Activated CD4-positive, alpha-beta T cell treated with anti-CD3 and anti-CD28 coated beads, Interleukin-2, amount 10 ng/mL, durations not matched to agents 24 days and 14 days (primary cell): ENCODE measurements around the gene PLXNA2. TPM values are rescaled to one million over a fixed set of nuclear protein-coding genes. Genes with fewer than 3 reads are reported as not detected.

Experiments used
- DNase-seq: peaks from one replicate; pipeline ENCODE4 v3.0.0; 2022
- H3K27ac Mint-ChIP-seq: one replicate; pipeline ENCODE4 v1.8.0; 2022; ENCODE audit warnings: mild to moderate bottlenecking, mixed read lengths
- H3K27me3 Mint-ChIP-seq: one replicate; pipeline ENCODE4 v1.8.0; 2022; ENCODE audit warnings: mixed read lengths
- H3K36me3 Mint-ChIP-seq: one replicate; pipeline ENCODE4 v1.8.0; 2022; ENCODE audit warnings: low read depth, mild to moderate bottlenecking, mixed read lengths
- H3K4me1 Mint-ChIP-seq: one replicate; pipeline ENCODE4 v1.8.0; 2021; ENCODE audit warnings: mixed read lengths
- H3K4me3 Mint-ChIP-seq: one replicate; pipeline ENCODE4 v1.8.0; 2022; ENCODE audit warnings: mild to moderate bottlenecking, moderate library complexity, mixed read lengths
- H3K9me3 Mint-ChIP-seq: one replicate; pipeline ENCODE4 v1.8.0; 2021; ENCODE audit warnings: mixed read lengths
- intact Hi-C: fragments of 100-400 bp; cut with micrococcal nuclease; formaldehyde crosslinking; loops from one replicate; pipeline ENCODE4 v1.15.1; 2023
- total RNA-seq: library from RNA; stranded (reverse); gene quantifications from 2 replicates; pipeline ENCODE4 v1.2.3, GENCODE V29; 2022

Gene PLXNA2
- total RNA-seq, result not detected in 2 replicates

- H3K27ac Mint-ChIP-seq, result no peak within 1 kb of the TSS
- H3K36me3 Mint-ChIP-seq, result no peaks in the 10 kb centered on the region
- intact Hi-C loops, result loop anchor here (10.0 kb wide), 1 partner anchor 359 kb away; no protein-coding TSS in a partner anchor
- peak within 1 kb of the TSS; percentile 85 for H3K4me3 Mint-ChIP-seq
- H3K27me3 Mint-ChIP-seq, result peaks cover 56% of the 10 kb centered on the region
- peak; percentile 88 for DNase-seq
- peaks cover 11% of the 10 kb centered on the region for H3K4me1 Mint-ChIP-seq
- no peaks in the 10 kb centered on the region for H3K9me3 Mint-ChIP-seq
Observed at GRCh38 chr1:208243967-208244916, at the start of gene PLXNA2. Gene PLXNA2 (minus strand): TSS chr1:208244384. CDS start chr1:208217922, 26,462 bp downstream.

- DNase-seq, result no peak
- Mint-ChIP-seq H3K4me1 (no peaks in the 10 kb centered on the region), H3K27me3 (peaks cover 14% of the 10 kb centered on the region), H3K36me3 (no peaks in the 10 kb centered on the region), H3K9me3 (no peaks in the 10 kb centered on the region), H3K4me3 (no peak overlapping the region), H3K27ac (no peak overlapping the region)
- intact Hi-C loops, result no loop called here
Observed at GRCh38 chr1:208292908-208293307, 48.7 kb upstream of the PLXNA2 start.

GRCh38 chr1:208291923-208292711, 47.9 kb upstream of the PLXNA2 start:
- Mint-ChIP-seq H3K27me3 (peaks cover 14% of the 10 kb centered on the region), H3K9me3 (no peaks in the 10 kb centered on the region), H3K4me3 (no peak overlapping the region), H3K36me3 (no peaks in the 10 kb centered on the region), H3K4me1 (no peaks in the 10 kb centered on the region), H3K27ac (no peak overlapping the region)
- no peak for DNase-seq
- intact Hi-C loops, result no loop called here

- Mint-ChIP-seq H3K27ac (no peak overlapping the region), H3K9me3 (no peaks in the 10 kb centered on the region), H3K4me3 (no peak overlapping the region), H3K27me3 (peaks cover 14% of the 10 kb centered on the region), H3K36me3 (no peaks in the 10 kb centered on the region), H3K4me1 (no peaks in the 10 kb centered on the region)
- no peak for DNase-seq
- intact Hi-C loops, result no loop called here
Observed at GRCh38 chr1:208291129-208291528, 46.9 kb upstream of the PLXNA2 start.

GRCh38 chr1:208289716-208290115, 45.5 kb upstream of the PLXNA2 start:
- H3K4me1 Mint-ChIP-seq, result no peaks in the 10 kb centered on the region
- H3K9me3 Mint-ChIP-seq, result no peaks in the 10 kb centered on the region
- no peak for DNase-seq
- no peak overlapping the region for H3K27ac Mint-ChIP-seq
- H3K36me3 Mint-ChIP-seq, result no peaks in the 10 kb centered on the region
- no peak overlapping the region for H3K4me3 Mint-ChIP-seq
- H3K27me3 Mint-ChIP-seq, result peaks cover 11% of the 10 kb centered on the region
- intact Hi-C loops, result no loop called here

GRCh38 chr1:208288495-208288894, 44.3 kb upstream of the PLXNA2 start:
- Mint-ChIP-seq H3K4me3 (no peak overlapping the region), H3K27ac (no peak overlapping the region), H3K36me3 (no peaks in the 10 kb centered on the region), H3K9me3 (no peaks in the 10 kb centered on the region), H3K27me3 (peaks cover 7% of the 10 kb centered on the region), H3K4me1 (no peaks in the 10 kb centered on the region)
- no peak for DNase-seq
- intact Hi-C loops, result no loop called here

GRCh38 chr1:208280681-208281450, 36.7 kb upstream of the PLXNA2 start:
- no peaks in the 10 kb centered on the region for H3K9me3 Mint-ChIP-seq

GRCh38 chr1:208279826-208280588, 35.8 kb upstream of the PLXNA2 start:
- intact Hi-C loops, result no loop called here
- Mint-ChIP-seq H3K4me1 (no peaks in the 10 kb centered on the region), H3K4me3 (no peak overlapping the region), H3K36me3 (no peaks in the 10 kb centered on the region), H3K27me3 (peaks cover 26% of the 10 kb centered on the region), H3K9me3 (no peaks in the 10 kb centered on the region), H3K27ac (no peak overlapping the region)
- no peak for DNase-seq

More at GRCh38 chr1:208280681-208281450, 36.7 kb upstream of the PLXNA2 start:
- no peak for DNase-seq
- peaks cover 25% of the 10 kb centered on the region for H3K27me3 Mint-ChIP-seq
- H3K4me1 Mint-ChIP-seq, result no peaks in the 10 kb centered on the region
- H3K36me3 Mint-ChIP-seq, result no peaks in the 10 kb centered on the region
- no peak overlapping the region for H3K4me3 Mint-ChIP-seq
- intact Hi-C loops, result no loop called here
- no peak overlapping the region for H3K27ac Mint-ChIP-seq

- DNase-seq, result no peak
- no peaks in the 10 kb centered on the region for H3K4me1 Mint-ChIP-seq
- no peaks in the 10 kb centered on the region for H3K9me3 Mint-ChIP-seq
- no peak overlapping the region for H3K27ac Mint-ChIP-seq
- H3K36me3 Mint-ChIP-seq, result no peaks in the 10 kb centered on the region
- H3K27me3 Mint-ChIP-seq, result peaks cover 24% of the 10 kb centered on the region
- no peak overlapping the region for H3K4me3 Mint-ChIP-seq
- intact Hi-C loops, result no loop called here
Observed at GRCh38 chr1:208278638-208279037, 34.5 kb upstream of the PLXNA2 start.

GRCh38 chr1:208276757-208277435, 32.7 kb upstream of the PLXNA2 start:
- DNase-seq, result no peak
- H3K27ac Mint-ChIP-seq, result no peak overlapping the region

GRCh38 chr1:208275083-208275482, 30.9 kb upstream of the PLXNA2 start:
- intact Hi-C loops, result no loop called here
- no peaks in the 10 kb centered on the region for H3K36me3 Mint-ChIP-seq
- H3K4me1 Mint-ChIP-seq, result no peaks in the 10 kb centered on the region
- no peak for DNase-seq
- no peak overlapping the region for H3K27ac Mint-ChIP-seq
- peaks cover 31% of the 10 kb centered on the region for H3K27me3 Mint-ChIP-seq
- no peaks in the 10 kb centered on the region for H3K9me3 Mint-ChIP-seq
- H3K4me3 Mint-ChIP-seq, result no peak overlapping the region

More at GRCh38 chr1:208276757-208277435, 32.7 kb upstream of the PLXNA2 start:
- Mint-ChIP-seq H3K27me3 (peaks cover 29% of the 10 kb centered on the region), H3K4me1 (no peaks in the 10 kb centered on the region), H3K4me3 (no peak overlapping the region), H3K36me3 (no peaks in the 10 kb centered on the region), H3K9me3 (no peaks in the 10 kb centered on the region)
- intact Hi-C loops, result no loop called here

GRCh38 chr1:208273386-208274017, 29.3 kb upstream of the PLXNA2 start:
- Mint-ChIP-seq H3K9me3 (no peaks in the 10 kb centered on the region), H3K27ac (no peak overlapping the region), H3K4me3 (no peak overlapping the region), H3K27me3 (peaks cover 32% of the 10 kb centered on the region), H3K4me1 (no peaks in the 10 kb centered on the region), H3K36me3 (no peaks in the 10 kb centered on the region)
- intact Hi-C loops, result no loop called here
- no peak for DNase-seq
